Liver (tissue), 9 donors: ENCODE data around the gene PLCB3. TPM values are rescaled to one million over a fixed set of nuclear protein-coding genes. Genes with fewer than 3 reads are reported as not detected.

ENCODE experiments used
- DNase-seq: peaks from one replicate; pipeline ENCODE4 v3.0.0-alpha.2; 2017; ENCODE audit warnings: low spot score
- H3K27ac ChIP-seq, 2 donors: one replicate each; pipeline ENCODE4 v1.7.0; 2013; ENCODE audit warnings: inconsistent platforms in 2 of 2, low read length in 2 of 2, control low read depth in 1 of 2, low read depth in 1 of 2, mild to moderate bottlenecking in 1 of 2
- H3K27me3 ChIP-seq, 4 donors: one replicate each; pipeline versions ENCODE4 v1.6.1 to v1.7.0; 2013; ENCODE audit warnings: low read length in 3 of 4, inconsistent platforms in 1 of 4, mild to moderate bottlenecking in 1 of 4, moderate library complexity in 1 of 4; ENCODE audit not compliant: control insufficient read depth in 4 of 4, insufficient read depth in 4 of 4
- H3K36me3 ChIP-seq, 4 donors: one replicate each; pipeline versions ENCODE4 v1.6.1 to v1.7.0; 2013; ENCODE audit warnings: low read length in 3 of 4, mild to moderate bottlenecking in 3 of 4, low read depth in 1 of 4, moderate library complexity in 1 of 4; ENCODE audit not compliant: control insufficient read depth in 4 of 4, insufficient read depth in 3 of 4
- H3K4me1 ChIP-seq, 4 donors: one replicate each; pipeline versions ENCODE4 v1.6.1 to v1.7.0; 2013; ENCODE audit warnings: low read length in 3 of 4, mild to moderate bottlenecking in 3 of 4, moderate library complexity in 1 of 4; ENCODE audit not compliant: control insufficient read depth in 4 of 4, insufficient read depth in 4 of 4
- H3K4me3 ChIP-seq, 3 donors: one replicate each; pipeline versions ENCODE4 v1.6.1 to v1.7.0; 2013; ENCODE audit warnings: low read length in 3 of 3, control low read depth in 1 of 3, low read depth in 1 of 3, mild to moderate bottlenecking in 1 of 3
- H3K9ac ChIP-seq, 2 donors: one replicate each; pipeline ENCODE4 v1.7.0; 2013; ENCODE audit warnings: low read length in 2 of 2, mild to moderate bottlenecking in 2 of 2, moderate library complexity in 2 of 2, control low read depth in 1 of 2, low read depth in 1 of 2
- H3K9me3 ChIP-seq, 4 donors: one replicate each; pipeline versions ENCODE4 v1.6.1 to v1.7.0; 2013; ENCODE audit warnings: low read length in 3 of 4; ENCODE audit not compliant: control insufficient read depth in 4 of 4
- FOXA1 ChIP-seq: IDR thresholded peaks from 2 replicates; pipeline ENCODE4 v1.6.1; 2016; ENCODE audit warnings: antibody characterized with exemption
- GABPA ChIP-seq, 2 donors: IDR thresholded peaks in 1 of 2; conservative IDR thresholded peaks in 1 of 2; 2 replicates each; pipeline ENCODE4 v1.6.1; 2016; ENCODE audit warnings: antibody characterized with exemption in 2 of 2, mild to moderate bottlenecking in 1 of 2, moderate library complexity in 1 of 2
- HNF4A ChIP-seq, 2 donors: conservative IDR thresholded peaks; 2 replicates each; pipeline ENCODE4 v1.6.1; 2016; ENCODE audit warnings: antibody characterized with exemption in 2 of 2, mild to moderate bottlenecking in 2 of 2
- HNF4G ChIP-seq: IDR thresholded peaks from 2 replicates; pipeline ENCODE4 v1.6.1; 2016; ENCODE audit warnings: antibody characterized with exemption
- NR2F2 ChIP-seq: IDR thresholded peaks from 2 replicates; pipeline ENCODE4 v1.6.1; 2016; ENCODE audit warnings: antibody characterized with exemption
- RAD21 ChIP-seq, 2 donors: IDR thresholded peaks; 2 replicates each; pipeline ENCODE4 v1.6.1; 2016; ENCODE audit warnings: antibody characterized with exemption in 2 of 2, mild to moderate bottlenecking in 2 of 2
- SP1 ChIP-seq: IDR thresholded peaks from 2 replicates; pipeline ENCODE4 v1.6.1; 2018; ENCODE audit warnings: antibody characterized with exemption, mild to moderate bottlenecking
- TAF1 ChIP-seq: conservative IDR thresholded peaks from 2 replicates; pipeline ENCODE4 v1.6.1; 2016; ENCODE audit warnings: antibody characterized with exemption, mild to moderate bottlenecking
- YY1 ChIP-seq: IDR thresholded peaks from 2 replicates; pipeline ENCODE4 v1.6.1; 2016; ENCODE audit warnings: antibody characterized with exemption, mild to moderate bottlenecking
- WGBS: extraction: QIAGEN DNeasy Blood & Tissue Kit; methylation state at CpG from one replicate; pipeline ENCODE4 v1.1.7; 2013; 5-methylcytosine and 5-hydroxymethylcytosine counted together
- polyA plus RNA-seq, 2 donors: library from polyadenylated mRNA; stranded (reverse) in 1 of 2; unstranded in 1 of 2; fragments of 200-250 nt in 1 of 2; fragments of >200 nt in 1 of 2; fragmentation: Nextera tagmentation in 1 of 2; extraction: Ambion mirVana in 1 of 2; gene quantifications; one replicate each; pipeline versions ENCODE4 v1.2.1 to v1.2.3, GENCODE V29; 2013 to 2015
- total RNA-seq, 2 donors: library from RNA; depleted of rRNA; stranded (reverse); fragments of >200 nt; gene quantifications; one replicate each; pipeline ENCODE4 v1.2.3, GENCODE V29; 2014
- TF ChIP-seq, protein P1 (sequence below): IDR thresholded peaks from 2 replicates; pipeline ENCODE4 v1.6.1; 2016; ENCODE audit warnings: antibody characterized with exemption
- TF ChIP-seq, protein P2 (sequence below): fragments of 150-350 bp; IDR thresholded peaks from 2 replicates; pipeline ENCODE4 v1.5.1; 2017; ENCODE audit warnings: improper control_type of control experiment, low read depth, low read length; ENCODE audit not compliant: missing input control
- donor health status: healthy.
- donor health status: healthy.
- donor health status: healthy.
- donor health status: healthy.
- donor health status: healthy.

The PLCB3 gene
- total and polyA plus RNA-seq, 4 donors: 0.79 to 8.5 (median 5.4) TPM

DNA sequence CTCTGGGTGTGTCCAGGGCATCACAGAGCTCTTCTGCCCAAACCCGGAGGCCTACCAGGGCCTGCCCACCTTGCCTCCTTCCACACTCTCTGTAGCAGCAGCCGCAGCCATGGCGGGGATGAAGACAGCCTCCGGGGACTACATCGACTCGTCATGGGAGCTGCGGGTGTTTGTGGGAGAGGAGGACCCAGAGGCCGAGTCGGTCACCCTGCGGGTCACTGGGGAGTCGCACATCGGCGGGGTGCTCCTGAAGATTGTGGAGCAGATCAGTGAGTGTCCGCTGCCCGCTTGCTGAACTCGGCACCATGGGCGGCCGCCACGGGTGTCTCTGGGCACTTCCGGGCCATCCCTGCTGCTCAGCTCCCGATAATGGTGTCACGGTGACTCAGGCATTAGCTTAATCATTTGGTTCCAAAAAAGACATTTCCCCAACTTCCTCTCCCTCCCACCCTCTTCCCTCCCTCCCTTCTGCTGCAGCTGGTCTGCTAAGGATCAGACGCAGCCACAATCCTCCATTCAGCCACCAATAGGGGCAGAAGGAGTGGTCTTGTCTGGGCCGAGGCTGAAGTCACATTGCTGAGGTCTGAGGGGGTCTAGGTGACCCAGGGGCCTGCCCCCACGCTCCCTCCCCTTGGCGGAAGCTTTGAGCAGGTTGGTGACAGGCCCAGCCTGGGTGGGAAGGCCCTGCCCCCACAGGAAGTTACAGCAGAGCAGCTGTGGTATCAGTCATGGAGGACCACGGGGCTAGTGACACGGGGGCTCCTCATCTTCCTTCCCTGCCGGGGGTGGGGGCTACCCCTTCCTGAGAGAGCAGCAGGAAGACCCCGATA lies 43.9 kb upstream of the PLCB3 start:
- peak overlapping the region in 2 of 3 donors; percentile 28 to 38 for H3K4me3 ChIP-seq
- H3K4me1 ChIP-seq: peaks cover 0 to 12% (median 2%) of the 10 kb centered on the region in 4 donors
- WGBS: 65% methylated on average over 30 of the region's 30 CpGs
- peak overlapping the region; percentile 82 to 83 for H3K27ac ChIP-seq
- H3K9ac ChIP-seq: peak overlapping the region; percentile 34 to 54
- peak; percentile 79 for DNase-seq
- TF ChIP-seq HNF4G (no peak), RAD21 (IDR thresholded peaks at IDR 0.05) (no peak), SP1 (no peak), FOXA1 (no peak), GABPA (IDR thresholded peaks at IDR 0.05 in 1 of 2, conservative IDR thresholded peaks at IDR 0.05 in 1 of 2) (peak in 1 of 2 donors; percentile 65), NR2F2 (peak; percentile 62), TAF1 (no peak), YY1 (peak; percentile 48)
- TF ChIP-seq, protein P1, sequence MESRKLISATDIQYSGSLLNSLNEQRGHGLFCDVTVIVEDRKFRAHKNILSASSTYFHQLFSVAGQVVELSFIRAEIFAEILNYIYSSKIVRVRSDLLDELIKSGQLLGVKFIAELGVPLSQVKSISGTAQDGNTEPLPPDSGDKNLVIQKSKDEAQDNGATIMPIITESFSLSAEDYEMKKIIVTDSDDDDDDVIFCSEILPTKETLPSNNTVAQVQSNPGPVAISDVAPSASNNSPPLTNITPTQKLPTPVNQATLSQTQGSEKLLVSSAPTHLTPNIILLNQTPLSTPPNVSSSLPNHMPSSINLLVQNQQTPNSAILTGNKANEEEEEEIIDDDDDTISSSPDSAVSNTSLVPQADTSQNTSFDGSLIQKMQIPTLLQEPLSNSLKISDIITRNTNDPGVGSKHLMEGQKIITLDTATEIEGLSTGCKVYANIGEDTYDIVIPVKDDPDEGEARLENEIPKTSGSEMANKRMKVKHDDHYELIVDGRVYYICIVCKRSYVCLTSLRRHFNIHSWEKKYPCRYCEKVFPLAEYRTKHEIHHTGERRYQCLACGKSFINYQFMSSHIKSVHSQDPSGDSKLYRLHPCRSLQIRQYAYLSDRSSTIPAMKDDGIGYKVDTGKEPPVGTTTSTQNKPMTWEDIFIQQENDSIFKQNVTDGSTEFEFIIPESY: no peak
- no peaks in the 10 kb centered on the region for H3K9me3 ChIP-seq
- peaks cover 15 to 30% (median 22%) of the 10 kb centered on the region in 4 donors for H3K36me3 ChIP-seq
- H3K27me3 ChIP-seq: no peaks in the 10 kb centered on the region

DNA sequence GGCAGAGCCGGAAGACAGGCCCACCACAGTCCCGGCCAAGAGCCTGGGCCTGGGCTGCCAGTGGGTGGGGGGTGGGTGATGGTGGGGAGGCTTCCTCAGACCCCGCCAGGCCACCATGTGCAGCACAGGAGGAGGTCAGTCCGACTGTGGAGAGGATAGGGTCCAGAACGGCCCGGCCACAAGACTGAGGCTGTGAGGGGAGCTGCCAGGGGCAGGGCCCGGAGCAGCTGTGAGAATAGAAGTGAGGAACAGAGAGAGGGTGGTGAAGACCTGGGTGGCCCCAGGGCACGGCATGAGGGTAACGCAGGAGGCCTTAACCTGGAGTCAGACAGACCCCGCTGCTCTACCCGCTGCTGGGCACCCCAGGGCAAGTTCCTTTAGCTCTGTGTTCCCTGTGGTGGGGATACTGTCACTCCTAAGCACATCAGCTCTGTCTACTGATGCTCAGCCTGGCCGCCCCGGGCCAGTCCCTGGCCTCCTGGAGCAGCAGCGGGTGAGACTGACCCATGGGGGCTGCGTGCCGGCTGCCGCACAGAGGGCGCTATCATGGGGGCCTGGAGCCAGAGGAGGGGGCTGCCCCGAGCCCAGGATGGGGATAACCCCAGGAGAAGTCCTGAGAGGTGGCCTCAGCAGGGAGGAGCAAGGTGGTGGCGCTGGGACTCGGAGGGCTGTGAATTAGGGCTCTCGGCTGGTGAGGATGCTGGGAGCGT lies 43.1 kb upstream of the PLCB3 start:
- H3K27me3 ChIP-seq: no peaks in the 10 kb centered on the region
- TF ChIP-seq HNF4A (conservative IDR thresholded peaks at IDR 0.05) (no peak), RAD21 (IDR thresholded peaks at IDR 0.05) (no peak), NR2F2 (no peak)
- TF ChIP-seq, protein P2, sequence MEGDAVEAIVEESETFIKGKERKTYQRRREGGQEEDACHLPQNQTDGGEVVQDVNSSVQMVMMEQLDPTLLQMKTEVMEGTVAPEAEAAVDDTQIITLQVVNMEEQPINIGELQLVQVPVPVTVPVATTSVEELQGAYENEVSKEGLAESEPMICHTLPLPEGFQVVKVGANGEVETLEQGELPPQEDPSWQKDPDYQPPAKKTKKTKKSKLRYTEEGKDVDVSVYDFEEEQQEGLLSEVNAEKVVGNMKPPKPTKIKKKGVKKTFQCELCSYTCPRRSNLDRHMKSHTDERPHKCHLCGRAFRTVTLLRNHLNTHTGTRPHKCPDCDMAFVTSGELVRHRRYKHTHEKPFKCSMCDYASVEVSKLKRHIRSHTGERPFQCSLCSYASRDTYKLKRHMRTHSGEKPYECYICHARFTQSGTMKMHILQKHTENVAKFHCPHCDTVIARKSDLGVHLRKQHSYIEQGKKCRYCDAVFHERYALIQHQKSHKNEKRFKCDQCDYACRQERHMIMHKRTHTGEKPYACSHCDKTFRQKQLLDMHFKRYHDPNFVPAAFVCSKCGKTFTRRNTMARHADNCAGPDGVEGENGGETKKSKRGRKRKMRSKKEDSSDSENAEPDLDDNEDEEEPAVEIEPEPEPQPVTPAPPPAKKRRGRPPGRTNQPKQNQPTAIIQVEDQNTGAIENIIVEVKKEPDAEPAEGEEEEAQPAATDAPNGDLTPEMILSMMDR: no peak
- TF ChIP-seq, protein P1: no peak
- H3K36me3 ChIP-seq: peaks cover 9 to 22% (median 17%) of the 10 kb centered on the region in 4 donors
- WGBS: 82% methylated on average over 23 of the region's 23 CpGs
- H3K27ac ChIP-seq: peak overlapping the region; percentile 82 to 83
- no peak for DNase-seq
- peak overlapping the region in 1 of 3 donors; percentile 38 for H3K4me3 ChIP-seq
- H3K9me3 ChIP-seq: no peaks in the 10 kb centered on the region
- H3K9ac ChIP-seq: no peak overlapping the region
- H3K4me1 ChIP-seq: peaks cover 0 to 12% (median 2%) of the 10 kb centered on the region in 4 donors
